GM20000 (cell line): Measurements from ENCODE around the gene ATE1.
"Not testable (repeated sequence)": the region's sequence is repeated elsewhere in the genome, so short reads cannot be mapped to it uniquely, and the experiment has no call there.

Source experiments
- DNase-seq: peaks from one replicate; pipeline ENCODE4 v3.0.0; 2012; ENCODE audit warnings: low spot score
- TF ChIP-seq, protein P1 (sequence below): IDR thresholded peaks from 2 replicates; pipeline ENCODE4 v1.5.1; 2012; ENCODE audit warnings: mild to moderate bottlenecking, control low read depth; ENCODE audit errors: extremely low read depth, missing control alignments

ATE1 gene

DNA sequence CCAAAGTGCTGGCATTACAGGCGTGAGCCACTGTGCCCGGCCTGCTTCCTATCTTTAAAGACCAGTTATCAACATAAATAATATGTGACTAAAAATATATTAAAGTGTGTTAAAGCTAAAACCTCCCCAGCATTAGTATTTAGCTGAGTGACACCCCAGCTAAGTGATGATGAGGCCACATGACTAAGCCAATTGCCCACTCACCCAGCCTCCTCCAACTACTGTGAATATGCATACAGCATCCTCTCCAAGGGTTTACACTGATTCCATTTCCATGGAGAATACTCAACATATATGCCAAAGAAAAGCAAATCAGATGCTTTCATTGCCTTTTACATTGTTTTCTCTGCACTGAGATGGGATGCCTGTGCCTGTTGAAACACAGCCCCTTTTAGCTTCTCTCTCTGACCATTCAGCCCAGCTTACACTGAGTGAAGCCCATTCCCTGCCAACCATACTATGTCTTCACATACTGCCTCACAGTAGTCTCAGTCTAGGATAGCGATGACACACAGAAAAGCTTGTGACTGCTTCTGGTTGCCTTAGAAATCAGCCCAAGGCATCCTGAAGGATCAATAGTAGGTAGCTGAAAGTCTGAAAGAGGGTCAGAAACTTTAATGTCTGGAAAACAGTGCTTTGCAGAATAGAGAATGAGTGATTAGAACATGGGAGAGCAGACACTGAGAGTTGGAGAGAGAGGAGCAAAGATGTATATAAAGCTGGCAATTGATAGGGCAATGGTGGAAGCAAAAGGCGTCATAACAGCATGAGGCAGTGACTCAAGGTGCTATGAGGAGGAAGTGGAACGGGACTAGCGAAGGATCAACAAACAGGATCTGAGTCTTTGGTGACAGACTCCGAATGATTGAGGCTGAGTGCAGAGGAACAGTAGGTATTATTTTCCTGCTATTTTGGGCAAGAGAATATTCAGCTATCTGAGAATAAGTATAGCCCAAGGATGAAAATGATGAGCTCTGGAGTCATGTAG lies 19.8 kb upstream of the ATE1 start:
- TF ChIP-seq, protein P1, sequence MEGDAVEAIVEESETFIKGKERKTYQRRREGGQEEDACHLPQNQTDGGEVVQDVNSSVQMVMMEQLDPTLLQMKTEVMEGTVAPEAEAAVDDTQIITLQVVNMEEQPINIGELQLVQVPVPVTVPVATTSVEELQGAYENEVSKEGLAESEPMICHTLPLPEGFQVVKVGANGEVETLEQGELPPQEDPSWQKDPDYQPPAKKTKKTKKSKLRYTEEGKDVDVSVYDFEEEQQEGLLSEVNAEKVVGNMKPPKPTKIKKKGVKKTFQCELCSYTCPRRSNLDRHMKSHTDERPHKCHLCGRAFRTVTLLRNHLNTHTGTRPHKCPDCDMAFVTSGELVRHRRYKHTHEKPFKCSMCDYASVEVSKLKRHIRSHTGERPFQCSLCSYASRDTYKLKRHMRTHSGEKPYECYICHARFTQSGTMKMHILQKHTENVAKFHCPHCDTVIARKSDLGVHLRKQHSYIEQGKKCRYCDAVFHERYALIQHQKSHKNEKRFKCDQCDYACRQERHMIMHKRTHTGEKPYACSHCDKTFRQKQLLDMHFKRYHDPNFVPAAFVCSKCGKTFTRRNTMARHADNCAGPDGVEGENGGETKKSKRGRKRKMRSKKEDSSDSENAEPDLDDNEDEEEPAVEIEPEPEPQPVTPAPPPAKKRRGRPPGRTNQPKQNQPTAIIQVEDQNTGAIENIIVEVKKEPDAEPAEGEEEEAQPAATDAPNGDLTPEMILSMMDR, result no peak

DNA sequence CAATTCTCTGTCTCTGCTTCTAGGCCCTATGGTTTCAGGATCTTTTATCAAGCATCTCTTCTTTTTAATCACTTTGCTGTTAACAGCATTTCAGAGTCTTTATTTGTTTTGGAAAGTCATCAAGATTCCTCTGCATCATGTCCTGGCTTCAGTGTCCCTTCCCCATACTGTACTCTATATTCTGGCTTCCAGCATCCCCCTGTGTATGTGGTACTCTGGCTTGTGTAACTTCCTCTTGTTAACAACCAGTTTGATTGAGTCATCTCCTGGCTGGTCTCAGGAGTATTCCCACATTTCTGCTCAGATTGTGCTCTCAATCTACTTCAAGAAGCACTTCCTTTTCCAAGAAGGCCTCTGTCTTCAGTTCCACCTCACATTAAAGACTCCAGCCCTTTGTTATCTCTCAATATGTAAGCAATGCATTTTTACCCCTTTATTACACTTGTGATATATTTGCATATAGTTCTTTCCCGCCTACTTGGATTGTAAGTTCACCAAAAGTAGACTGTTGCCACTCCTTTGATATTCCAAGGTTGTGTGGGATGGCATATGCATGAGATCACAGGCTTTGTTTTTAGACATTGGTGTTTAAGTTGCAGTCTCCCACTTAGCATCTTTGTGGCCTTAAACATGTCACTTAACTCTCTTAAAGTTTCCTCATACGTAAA lies 15.1 kb upstream of the ATE1 start:
- DNase-seq, result no peak
- TF ChIP-seq, protein P1, result no peak

More for the DNA sequence above, 19.8 kb upstream of the ATE1 start:
- DNase-seq, result no peak

DNA sequence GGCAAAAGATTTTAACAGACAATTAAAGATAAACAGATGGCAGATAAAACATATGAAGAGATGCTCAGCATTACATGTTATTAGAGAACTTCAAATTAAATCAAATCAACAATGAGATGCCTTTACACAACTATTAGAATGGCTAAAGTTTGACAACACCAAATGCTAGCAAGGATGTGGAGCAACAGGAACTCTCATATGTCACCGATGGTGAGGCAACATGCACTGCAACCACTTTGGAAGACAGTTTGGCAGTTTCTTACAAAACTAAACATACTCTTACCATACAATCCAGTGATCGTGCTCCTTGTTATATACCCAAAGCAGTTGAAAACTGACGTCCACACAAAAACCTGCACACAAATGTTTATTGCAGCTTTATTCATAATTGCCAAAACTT lies 13.7 kb upstream of the ATE1 start:
- no peak for DNase-seq
- TF ChIP-seq, protein P1, result no peak

DNA sequence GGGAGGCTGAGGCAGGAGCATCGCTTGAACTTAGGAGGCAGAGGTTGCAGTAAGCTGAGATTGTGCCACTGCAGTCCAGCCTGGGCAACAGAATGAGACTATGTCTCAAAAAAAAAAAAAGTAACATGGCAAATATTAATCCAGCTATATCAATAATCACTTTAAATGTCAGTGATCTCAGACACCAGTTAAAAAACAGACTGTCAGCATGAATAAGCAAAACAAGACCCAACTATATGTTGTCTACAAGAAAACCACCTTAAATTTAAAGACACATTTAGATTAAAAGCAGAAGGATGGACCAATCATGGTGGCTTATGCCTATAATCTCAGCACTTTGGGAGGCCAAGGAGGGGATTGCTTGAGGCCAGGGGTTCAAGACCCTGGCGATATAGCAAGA lies 8.5 kb upstream of the ATE1 start:
- no peak for DNase-seq
- TF ChIP-seq, protein P1, result no peak

DNA sequence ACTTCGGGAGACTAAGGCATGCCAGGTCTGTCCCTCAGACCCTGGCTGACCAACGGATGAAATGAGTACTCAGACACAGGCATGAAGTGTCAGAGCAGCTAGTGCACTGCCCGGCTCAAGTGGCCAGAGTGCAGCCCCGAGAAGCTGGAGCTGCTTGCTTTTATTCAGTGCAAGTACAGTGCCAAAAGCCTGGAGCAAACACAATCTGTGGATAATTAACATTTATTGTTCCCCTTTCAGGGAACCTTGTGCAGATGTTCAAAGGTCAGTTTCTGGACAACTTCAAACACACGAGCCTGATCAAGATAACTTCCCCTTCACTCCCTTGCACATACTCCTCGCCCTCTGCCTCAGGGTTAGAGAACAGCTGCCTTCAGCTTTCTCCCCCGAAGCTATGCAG lies 7.9 kb upstream of the ATE1 start:
- DNase-seq, result no peak

DNA sequence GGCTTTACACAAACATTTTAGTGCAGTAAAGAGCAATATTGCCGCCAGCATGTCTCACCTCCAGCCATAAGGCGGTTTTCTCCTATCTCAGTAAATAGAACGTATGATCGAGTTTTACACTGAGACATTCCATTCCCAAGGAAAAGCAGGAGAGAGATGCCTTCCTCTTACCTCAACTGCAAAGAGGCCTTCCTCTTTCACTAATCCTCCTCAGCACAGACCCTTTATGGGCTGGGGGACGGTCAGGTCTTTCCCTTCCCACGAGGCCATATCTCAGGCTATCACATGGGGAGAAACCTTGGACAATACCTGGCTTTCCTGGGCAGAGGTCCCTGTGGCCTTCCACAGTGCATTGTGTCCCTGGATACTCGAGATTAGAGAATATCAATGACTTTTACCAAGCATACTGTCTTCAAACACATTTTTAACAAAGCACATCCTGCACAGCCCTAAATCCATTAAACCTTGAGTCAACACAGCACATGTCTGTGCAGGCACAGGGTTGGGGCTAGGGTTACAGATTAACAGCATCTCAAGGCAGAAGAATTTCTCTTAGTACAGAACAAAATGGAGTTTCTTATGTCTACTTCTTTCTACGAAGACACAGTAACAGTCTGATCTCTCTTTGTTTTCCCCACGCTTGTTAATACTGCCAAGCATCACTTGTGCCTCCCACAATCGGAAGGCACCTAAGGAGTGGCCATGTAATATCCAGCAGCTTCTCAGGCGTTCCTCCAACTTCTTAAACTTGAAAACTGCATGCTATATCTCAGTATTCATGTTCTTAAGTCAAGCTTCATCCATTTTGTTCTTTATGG lies 2.6 kb upstream of the ATE1 start:
- DNase-seq, result not testable (repeated sequence)

More for the DNA sequence above, 7.9 kb upstream of the ATE1 start:
- TF ChIP-seq, protein P1, result no peak

DNA sequence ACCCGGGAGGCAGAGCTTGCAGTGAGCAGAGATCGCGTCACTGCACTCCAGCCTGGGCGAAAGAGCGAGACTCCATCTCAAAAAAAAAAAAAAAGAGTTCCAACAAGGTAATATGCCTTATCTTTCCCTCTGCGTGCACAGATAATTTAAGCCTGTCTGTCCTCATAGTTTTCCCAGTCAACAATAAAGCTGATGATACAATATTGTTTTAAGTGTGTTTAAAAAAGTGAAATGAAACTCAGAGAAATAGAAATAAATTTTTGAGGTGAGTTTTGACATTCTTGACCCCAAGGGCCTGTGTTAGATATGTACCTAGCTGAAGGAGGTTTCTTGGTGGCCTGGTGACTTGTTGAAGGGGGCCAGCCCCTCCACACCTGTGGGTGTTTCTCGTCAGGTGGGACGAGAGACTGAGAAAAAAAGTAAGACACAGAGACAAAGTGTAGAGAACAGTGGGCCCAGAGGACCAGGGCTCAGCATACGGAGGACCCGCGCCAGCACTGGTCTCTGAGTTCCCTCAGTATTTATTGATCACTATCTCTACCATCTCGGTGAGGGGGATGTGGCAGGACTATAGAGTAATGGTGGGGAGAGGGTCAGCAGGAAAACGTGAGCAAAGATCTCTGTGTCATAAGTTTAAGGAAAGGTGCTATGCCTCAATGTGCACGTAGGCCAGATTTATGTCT lies 1.9 kb upstream of the ATE1 start:
- not testable (repeated sequence) for DNase-seq
